ENCODE measurements around the gene DGUOK. TPM values are rescaled to one million over a fixed set of nuclear protein-coding genes. Genes with fewer than 3 reads are reported as not detected.
"Not testable (repeated sequence)": the region's sequence is repeated elsewhere in the genome, so short reads cannot be mapped to it uniquely, and the experiment has no call there.

DGUOK gene
- total and polyA plus RNA-seq, 9 donors, result 35.0 to 50.5 (median 44.9) TPM

DNA sequence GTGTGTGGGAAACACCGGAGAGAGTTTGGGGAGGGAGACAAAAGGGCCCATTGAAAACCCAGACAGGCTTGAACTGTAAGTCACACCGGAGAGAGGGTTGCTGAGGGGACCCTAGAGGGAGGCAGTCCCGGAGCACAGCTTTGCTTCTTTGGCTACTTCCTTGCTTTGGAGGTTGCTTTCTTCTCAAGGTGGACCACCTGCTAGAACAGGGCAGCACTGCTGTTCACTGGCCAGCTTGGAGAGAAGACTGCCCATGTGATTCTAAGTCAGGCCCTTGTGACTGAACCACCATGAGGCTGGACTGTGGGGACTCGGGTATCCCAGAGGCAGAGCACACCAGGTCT is 29.5 kb upstream of the DGUOK start:
- 33% methylated on average over 2 of the region's 4 CpGs for WGBS (ENCODE audit: insufficient coverage)
- H3K36me3 ChIP-seq (ENCODE audit: control insufficient read depth, insufficient read depth, low read length), result no peaks in the 10 kb centered on the region
- H3K27ac ChIP-seq (ENCODE audit: low read length), result no peak overlapping the region
- H3K27me3 ChIP-seq (ENCODE audit: control insufficient read depth, insufficient read depth, low read length), result no peaks in the 10 kb centered on the region
- H3K4me1 ChIP-seq (ENCODE audit: control insufficient read depth, insufficient read depth, low read length), result peaks cover 6% of the 10 kb centered on the region
- no peak for DNase-seq
- H3K4me3 ChIP-seq (ENCODE audit: low read length), result no peak overlapping the region
- H3K9me3 ChIP-seq (replicated peaks; ENCODE audit: control insufficient read depth, low read depth, low read length), result no peaks in the 10 kb centered on the region

DNA sequence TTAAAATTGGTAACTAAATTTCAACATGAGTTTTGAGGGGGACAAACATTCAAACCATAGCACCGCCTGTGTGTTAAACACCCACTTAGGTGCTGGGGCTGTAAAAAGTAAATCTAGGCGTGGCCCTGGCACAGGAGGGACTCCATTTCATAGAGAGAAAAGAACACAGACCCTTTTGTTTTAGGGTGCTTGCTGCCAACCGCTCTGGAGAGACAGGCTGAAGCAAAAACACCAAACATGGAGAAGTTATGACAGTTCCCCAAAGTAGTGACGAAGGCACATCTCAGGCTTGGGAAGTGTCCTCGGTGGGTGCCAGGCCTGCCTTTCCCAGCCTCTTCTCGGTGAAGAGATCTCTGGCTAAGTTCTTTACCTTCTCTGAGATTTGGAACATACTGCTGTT is 28.7 kb upstream of the DGUOK start:
- H3K36me3 ChIP-seq (ENCODE audit: control insufficient read depth, insufficient read depth, low read length), result no peaks in the 10 kb centered on the region
- no peak overlapping the region for H3K27ac ChIP-seq (ENCODE audit: low read length)
- no peaks in the 10 kb centered on the region for H3K27me3 ChIP-seq (ENCODE audit: control insufficient read depth, insufficient read depth, low read length)
- H3K4me3 ChIP-seq (ENCODE audit: low read length), result no peak overlapping the region
- no peak for DNase-seq
- WGBS (ENCODE audit: insufficient coverage), result 93% methylated on average over 6 of the region's 6 CpGs
- H3K4me1 ChIP-seq (ENCODE audit: control insufficient read depth, insufficient read depth, low read length), result peaks cover 6% of the 10 kb centered on the region
- H3K9me3 ChIP-seq (replicated peaks; ENCODE audit: control insufficient read depth, low read depth, low read length), result no peaks in the 10 kb centered on the region

DNA sequence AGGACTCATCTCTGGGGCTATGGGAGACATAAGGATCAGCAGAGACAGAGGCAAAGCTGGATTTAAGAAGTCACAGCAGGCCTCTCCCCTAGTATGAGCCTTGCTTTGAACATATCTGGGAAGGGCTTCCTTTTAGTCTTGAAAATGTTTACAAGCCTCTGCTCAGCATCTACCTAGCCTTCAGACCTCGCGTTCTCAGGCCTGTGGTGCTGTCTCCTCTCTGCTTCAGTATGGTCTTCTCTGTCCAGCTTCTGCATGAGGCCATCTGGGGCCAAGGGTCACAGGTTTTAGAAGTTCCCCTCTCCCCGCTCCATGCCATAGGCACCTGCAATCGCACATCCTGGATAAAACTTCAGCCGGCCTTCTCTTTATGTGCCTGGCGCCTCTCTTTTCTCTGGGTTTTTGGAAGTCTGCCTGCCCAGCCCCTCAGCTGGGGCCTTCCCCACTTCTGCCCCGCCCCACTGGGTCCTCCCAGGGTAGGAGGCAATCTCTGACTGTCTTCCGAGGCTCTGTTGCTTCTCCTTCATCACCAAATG is 26.8 kb upstream of the DGUOK start:
- Histone ChIP-seq H3K36me3 (ENCODE audit: control insufficient read depth, insufficient read depth, low read length) (no peaks in the 10 kb centered on the region), H3K4me1 (ENCODE audit: control insufficient read depth, insufficient read depth, low read length) (peaks cover 6% of the 10 kb centered on the region), H3K27me3 (ENCODE audit: control insufficient read depth, insufficient read depth, low read length) (no peaks in the 10 kb centered on the region), H3K9me3 (replicated peaks; ENCODE audit: control insufficient read depth, low read depth, low read length) (no peaks in the 10 kb centered on the region), H3K4me3 (ENCODE audit: low read length) (no peak overlapping the region), H3K27ac (ENCODE audit: low read length) (no peak overlapping the region)
- WGBS (ENCODE audit: insufficient coverage), result 62% methylated on average over 6 of the region's 8 CpGs
- DNase-seq, result no peak

- no peak overlapping the region for H3K4me3 ChIP-seq (ENCODE audit: low read length)
- DNase-seq, result no peak
- 77% methylated on average over 7 of the region's 10 CpGs for WGBS (ENCODE audit: insufficient coverage)
- no peaks in the 10 kb centered on the region for H3K36me3 ChIP-seq (ENCODE audit: control insufficient read depth, insufficient read depth, low read length)
- no peaks in the 10 kb centered on the region for H3K9me3 ChIP-seq (replicated peaks; ENCODE audit: control insufficient read depth, low read depth, low read length)
- H3K4me1 ChIP-seq (ENCODE audit: control insufficient read depth, insufficient read depth, low read length), result peaks cover 6% of the 10 kb centered on the region
- H3K27me3 ChIP-seq (ENCODE audit: control insufficient read depth, insufficient read depth, low read length), result no peaks in the 10 kb centered on the region
- H3K27ac ChIP-seq (ENCODE audit: low read length), result no peak overlapping the region
Observed at GRCh38 chr2:73901143-73901542, 25.5 kb upstream of the DGUOK start.

- Histone ChIP-seq H3K4me3 (ENCODE audit: low read length) (no peak overlapping the region), H3K36me3 (ENCODE audit: control insufficient read depth, insufficient read depth, low read length) (no peaks in the 10 kb centered on the region), H3K9me3 (replicated peaks; ENCODE audit: control insufficient read depth, low read depth, low read length) (no peaks in the 10 kb centered on the region), H3K27ac (ENCODE audit: low read length) (no peak overlapping the region), H3K27me3 (ENCODE audit: control insufficient read depth, insufficient read depth, low read length) (no peaks in the 10 kb centered on the region), H3K4me1 (ENCODE audit: control insufficient read depth, insufficient read depth, low read length) (no peaks in the 10 kb centered on the region)
- DNase-seq, result no peak
- 51% methylated on average over 2 of the region's 4 CpGs for WGBS (ENCODE audit: insufficient coverage)
Observed at GRCh38 chr2:73902284-73902683, 24.4 kb upstream of the DGUOK start.

DNA sequence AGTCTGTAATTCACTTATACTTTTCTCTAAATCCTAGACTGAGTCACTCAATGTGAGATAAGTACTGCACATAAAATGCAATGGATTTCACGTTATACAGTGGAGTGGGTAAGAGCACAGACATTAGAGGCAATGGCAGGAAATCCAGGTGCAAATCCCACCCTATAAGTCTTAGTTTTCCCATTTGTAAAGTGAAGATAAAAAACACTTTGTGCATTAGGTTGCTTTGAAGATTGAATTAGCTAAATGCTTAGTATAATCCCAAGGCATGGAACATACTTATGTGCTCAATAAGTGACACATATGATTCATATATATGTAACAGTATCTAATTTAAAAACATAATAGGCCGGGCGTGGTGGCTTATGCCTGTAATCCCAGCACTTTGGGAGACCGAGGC is 23.4 kb upstream of the DGUOK start:
- Histone ChIP-seq H3K36me3 (ENCODE audit: control insufficient read depth, insufficient read depth, low read length) (no peaks in the 10 kb centered on the region), H3K4me1 (ENCODE audit: control insufficient read depth, insufficient read depth, low read length) (no peaks in the 10 kb centered on the region), H3K9me3 (replicated peaks; ENCODE audit: control insufficient read depth, low read depth, low read length) (no peaks in the 10 kb centered on the region), H3K4me3 (ENCODE audit: low read length) (no peak overlapping the region), H3K27ac (ENCODE audit: low read length) (no peak overlapping the region), H3K27me3 (ENCODE audit: control insufficient read depth, insufficient read depth, low read length) (no peaks in the 10 kb centered on the region)
- 64% methylated on average over 3 of the region's 4 CpGs for WGBS (ENCODE audit: insufficient coverage)
- no peak for DNase-seq

GRCh38 chr2:73903949-73904613 is 22.6 kb upstream of the DGUOK start:
- not testable (repeated sequence) for H3K36me3 ChIP-seq (ENCODE audit: control insufficient read depth, insufficient read depth, low read length); H3K4me1 ChIP-seq (ENCODE audit: control insufficient read depth, insufficient read depth, low read length); H3K27me3 ChIP-seq (ENCODE audit: control insufficient read depth, insufficient read depth, low read length); H3K27ac ChIP-seq (ENCODE audit: low read length); DNase-seq; H3K4me3 ChIP-seq (ENCODE audit: low read length); H3K9me3 ChIP-seq (replicated peaks; ENCODE audit: control insufficient read depth, low read depth, low read length)
- WGBS (ENCODE audit: insufficient coverage), result 100% methylated on average over 1 of the region's 5 CpGs

DNA sequence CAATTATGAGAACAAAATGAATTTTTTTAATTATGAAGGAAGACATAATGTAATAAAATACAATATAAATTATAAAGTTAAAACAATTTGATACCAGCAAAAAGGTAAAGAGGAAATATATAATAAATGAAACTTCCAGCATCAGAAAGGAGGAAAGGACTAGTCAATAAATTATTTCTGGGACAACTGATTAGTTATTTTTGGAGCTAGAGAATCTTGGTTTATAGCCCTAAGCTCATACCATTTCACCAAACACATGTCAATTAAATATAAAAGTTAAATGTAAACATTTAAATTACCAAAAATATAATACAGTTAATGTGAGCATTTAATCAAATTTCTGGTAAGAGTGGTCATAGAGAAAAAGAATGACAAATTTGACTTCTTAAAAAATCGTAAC is 21.7 kb upstream of the DGUOK start:
- H3K9me3 ChIP-seq (replicated peaks; ENCODE audit: control insufficient read depth, low read depth, low read length), result no peaks in the 10 kb centered on the region
- no peak for DNase-seq
- no peak overlapping the region for H3K4me3 ChIP-seq (ENCODE audit: low read length)
- H3K27me3 ChIP-seq (ENCODE audit: control insufficient read depth, insufficient read depth, low read length), result no peaks in the 10 kb centered on the region
- no peaks in the 10 kb centered on the region for H3K4me1 ChIP-seq (ENCODE audit: control insufficient read depth, insufficient read depth, low read length)
- H3K27ac ChIP-seq (ENCODE audit: low read length), result no peak overlapping the region
- H3K36me3 ChIP-seq (ENCODE audit: control insufficient read depth, insufficient read depth, low read length), result no peaks in the 10 kb centered on the region
- WGBS (ENCODE audit: insufficient coverage), result no CpG with 5 or more reads among the region's 1 CpG

DNA sequence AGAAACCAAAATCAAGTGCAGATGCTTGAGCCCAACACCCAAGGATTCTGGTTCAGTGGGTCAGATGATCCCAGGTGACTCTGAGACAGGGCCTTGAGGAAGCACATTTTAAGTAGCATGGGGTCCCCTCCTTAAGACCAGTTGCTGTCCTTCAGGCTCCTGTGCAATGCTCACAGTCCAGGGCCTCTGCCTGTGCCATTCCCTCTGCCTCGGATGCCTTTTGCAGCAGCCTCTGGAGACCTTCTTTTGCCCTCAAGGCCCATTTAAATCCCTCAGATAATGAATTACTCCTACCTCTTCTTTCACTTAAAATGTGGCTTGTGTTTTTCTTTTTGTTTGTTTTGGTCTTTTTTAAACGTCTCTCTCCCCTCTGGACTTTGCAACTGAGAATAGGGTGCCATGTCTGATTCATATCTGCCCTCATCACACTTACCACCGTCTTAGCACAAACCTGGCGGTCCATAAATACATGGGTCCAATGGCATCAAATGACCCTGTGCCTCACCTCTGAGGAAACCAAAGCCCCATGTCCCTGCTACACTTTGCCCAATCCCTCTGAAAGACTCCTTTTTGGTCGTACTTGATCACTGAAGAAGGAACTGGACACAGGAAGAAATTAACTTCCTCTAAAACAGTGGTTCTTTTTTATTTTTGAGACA is 19.7 kb upstream of the DGUOK start:
- Histone ChIP-seq H3K4me3 (ENCODE audit: low read length) (no peak overlapping the region), H3K27ac (ENCODE audit: low read length) (no peak overlapping the region), H3K9me3 (replicated peaks; ENCODE audit: control insufficient read depth, low read depth, low read length) (no peaks in the 10 kb centered on the region), H3K27me3 (ENCODE audit: control insufficient read depth, insufficient read depth, low read length) (no peaks in the 10 kb centered on the region), H3K36me3 (ENCODE audit: control insufficient read depth, insufficient read depth, low read length) (no peaks in the 10 kb centered on the region), H3K4me1 (ENCODE audit: control insufficient read depth, insufficient read depth, low read length) (no peaks in the 10 kb centered on the region)
- WGBS (ENCODE audit: insufficient coverage), result 97% methylated on average over 3 of the region's 5 CpGs
- DNase-seq, result no peak

DNA sequence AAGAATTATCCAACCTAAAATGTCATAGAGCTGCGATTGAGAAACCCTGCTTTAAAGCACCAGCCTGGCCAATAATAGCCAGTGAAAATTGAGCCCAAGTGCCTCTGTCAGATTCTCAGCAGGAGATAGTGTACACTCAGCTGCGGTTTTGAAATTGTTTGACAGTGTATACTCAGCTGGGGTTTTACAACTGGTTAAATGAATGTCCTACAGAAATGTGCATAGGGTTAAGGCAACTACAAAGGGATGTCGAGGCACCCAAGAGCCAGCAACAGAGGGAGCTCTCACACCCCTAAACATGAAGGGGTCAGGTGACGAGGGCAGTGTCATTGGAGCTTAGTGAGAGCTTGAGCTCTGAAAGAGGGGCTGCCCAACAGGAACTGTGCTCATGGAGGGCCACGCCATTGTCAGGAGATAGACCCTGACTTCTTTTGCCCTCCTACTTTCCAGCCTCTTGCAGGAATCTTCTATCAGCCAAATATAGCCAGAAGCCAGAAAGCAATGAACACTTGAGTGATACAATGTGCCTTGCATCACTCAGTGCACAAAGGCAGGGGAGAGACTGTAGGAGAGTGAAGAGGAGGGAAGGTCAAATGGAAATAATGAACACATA is 18.7 kb upstream of the DGUOK start:
- DNase-seq, result no peak
- Histone ChIP-seq H3K9me3 (replicated peaks; ENCODE audit: control insufficient read depth, low read depth, low read length) (no peaks in the 10 kb centered on the region), H3K4me3 (ENCODE audit: low read length) (no peak overlapping the region), H3K4me1 (ENCODE audit: control insufficient read depth, insufficient read depth, low read length) (no peaks in the 10 kb centered on the region), H3K27me3 (ENCODE audit: control insufficient read depth, insufficient read depth, low read length) (no peaks in the 10 kb centered on the region), H3K27ac (ENCODE audit: low read length) (no peak overlapping the region), H3K36me3 (ENCODE audit: control insufficient read depth, insufficient read depth, low read length) (no peaks in the 10 kb centered on the region)
- whole genome bisulfite sequencing (ENCODE audit: insufficient coverage), result 53% methylated on average over 3 of the region's 5 CpGs
